ENCODE measurements around the gene BCL2L1.
A peak's percentile ranks its signal among the peaks of the same experiment; 100 is the strongest.

The BCL2L1 gene

DNA sequence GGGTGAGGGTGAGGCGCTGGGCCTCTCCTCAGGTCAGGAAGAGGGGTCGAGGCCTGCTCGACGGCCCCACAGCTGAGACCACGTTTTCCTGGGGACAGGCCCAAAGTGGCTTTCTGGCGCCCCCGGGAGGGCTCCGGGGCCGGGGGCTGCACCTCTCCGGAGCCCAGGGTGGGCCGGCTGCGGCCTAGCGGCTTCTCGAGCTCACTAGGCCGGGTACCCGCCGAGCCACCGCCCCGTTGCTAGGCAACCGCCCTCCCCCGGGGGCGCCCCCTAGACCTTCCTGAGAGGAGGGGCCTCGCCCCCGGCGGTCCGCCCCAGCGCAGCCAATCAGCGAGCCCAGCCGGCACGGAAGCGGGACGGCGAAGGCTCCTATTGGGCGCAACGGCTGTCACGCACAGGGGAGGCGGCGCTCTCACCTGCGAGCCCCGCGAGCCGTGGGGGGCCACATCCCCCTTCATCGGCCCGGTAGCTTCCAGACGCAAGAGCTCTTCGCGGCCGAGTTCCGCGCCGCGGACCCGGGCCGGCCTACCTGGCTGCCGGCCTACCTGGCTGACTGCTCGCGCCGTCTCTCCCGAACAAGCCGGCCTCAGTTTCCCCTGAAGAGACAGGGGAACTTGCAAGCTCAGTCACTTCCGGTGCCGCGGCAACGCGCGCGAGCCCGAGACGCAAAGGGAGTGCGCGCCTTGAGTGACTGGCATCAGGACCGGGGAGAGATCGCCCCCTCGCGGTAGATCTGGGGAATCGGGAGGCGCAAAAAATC is 831 bp upstream of the BCL2L1 start:
- DNase-seq, result peak; percentile 98

DNA sequence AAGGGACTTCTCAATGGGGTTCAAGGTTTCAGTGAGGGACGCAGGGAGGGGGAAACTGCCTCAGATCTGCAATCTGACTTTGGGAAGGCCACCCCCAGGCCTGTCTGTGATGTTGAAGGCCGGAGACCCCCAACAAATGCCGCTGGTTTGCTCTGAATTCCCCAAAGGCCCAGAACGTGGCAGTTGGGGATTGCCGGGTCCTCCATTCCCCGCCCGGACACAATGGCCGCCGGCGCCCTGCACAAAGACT is 326 bp upstream of the BCL2L1 start:
- DNase-seq, result no peak

DNA sequence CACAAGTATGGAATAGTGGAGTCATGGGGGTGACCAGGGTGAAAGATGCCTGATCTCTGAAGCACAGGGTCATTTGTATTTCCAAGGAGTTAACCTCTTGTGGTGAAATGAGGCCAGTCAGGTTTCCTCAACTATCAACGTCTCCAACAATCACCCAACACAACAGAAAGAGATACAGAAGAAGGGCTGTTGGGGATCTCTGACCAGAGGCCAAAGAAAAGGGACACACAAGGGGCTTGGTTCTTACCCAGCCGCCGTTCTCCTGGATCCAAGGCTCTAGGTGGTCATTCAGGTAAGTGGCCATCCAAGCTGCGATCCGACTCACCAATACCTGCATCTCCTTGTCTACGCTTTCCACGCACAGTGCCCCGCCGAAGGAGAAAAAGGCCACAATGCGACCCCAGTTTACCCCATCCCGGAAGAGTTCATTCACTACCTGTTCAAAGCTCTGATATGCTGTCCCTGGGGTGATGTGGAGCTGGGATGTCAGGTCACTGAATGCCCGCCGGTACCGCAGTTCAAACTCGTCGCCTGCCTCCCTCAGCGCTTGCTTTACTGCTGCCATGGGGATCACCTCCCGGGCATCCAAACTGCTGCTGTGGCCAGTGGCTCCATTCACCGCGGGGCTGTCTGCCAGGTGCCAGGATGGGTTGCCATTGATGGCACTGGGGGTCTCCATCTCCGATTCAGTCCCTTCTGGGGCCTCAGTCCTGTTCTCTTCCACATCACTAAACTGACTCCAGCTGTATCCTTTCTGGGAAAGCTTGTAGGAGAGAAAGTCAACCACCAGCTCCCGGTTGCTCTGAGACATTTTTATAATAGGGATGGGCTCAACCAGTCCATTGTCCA is 1.0 kb downstream of the BCL2L1 start:
- DNase-seq, result peak; percentile 41

DNA sequence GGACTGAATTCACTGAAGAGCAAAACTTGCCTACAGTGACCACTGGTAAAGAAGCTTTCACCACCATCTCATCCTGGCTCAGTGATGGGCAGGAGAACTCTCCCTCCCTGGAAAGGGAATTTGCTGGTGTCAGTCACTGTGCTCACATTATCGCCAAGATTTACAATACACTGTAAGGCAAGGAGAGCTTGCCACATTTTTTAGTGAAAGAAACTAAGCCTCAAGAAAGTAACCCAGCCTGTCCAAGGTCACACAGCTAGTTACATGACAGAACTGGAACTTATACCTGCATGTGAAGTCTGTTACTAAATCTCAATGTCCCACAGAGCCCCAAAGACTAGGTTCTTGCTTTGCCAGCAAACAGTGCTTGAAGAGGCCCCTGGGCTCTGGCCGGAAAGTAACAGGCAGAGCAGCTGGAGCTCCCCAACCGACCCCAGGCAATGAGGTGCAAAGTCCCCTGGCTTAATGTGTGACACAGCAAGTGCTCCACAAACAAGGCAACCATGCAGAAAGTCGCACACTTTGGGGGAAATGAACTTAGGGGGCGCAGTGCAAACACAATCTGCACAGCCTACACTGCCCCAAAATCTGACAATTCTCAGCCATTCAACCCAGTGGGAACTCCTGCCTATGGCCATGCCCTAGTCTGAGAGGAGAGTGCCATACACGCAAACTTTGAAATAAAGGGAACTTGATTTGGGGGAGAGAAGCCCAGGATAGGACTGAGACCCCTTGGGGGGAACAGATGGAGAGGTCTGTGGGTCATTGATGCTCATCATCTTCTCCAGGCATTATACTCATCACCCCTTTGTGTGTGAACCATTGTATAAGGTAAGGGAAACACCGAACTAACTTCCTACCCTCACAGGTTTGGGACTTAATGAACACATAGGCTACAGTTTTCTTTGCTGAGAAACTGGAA is 1.9 kb downstream of the BCL2L1 start:
- peak; percentile 29 for DNase-seq

DNA sequence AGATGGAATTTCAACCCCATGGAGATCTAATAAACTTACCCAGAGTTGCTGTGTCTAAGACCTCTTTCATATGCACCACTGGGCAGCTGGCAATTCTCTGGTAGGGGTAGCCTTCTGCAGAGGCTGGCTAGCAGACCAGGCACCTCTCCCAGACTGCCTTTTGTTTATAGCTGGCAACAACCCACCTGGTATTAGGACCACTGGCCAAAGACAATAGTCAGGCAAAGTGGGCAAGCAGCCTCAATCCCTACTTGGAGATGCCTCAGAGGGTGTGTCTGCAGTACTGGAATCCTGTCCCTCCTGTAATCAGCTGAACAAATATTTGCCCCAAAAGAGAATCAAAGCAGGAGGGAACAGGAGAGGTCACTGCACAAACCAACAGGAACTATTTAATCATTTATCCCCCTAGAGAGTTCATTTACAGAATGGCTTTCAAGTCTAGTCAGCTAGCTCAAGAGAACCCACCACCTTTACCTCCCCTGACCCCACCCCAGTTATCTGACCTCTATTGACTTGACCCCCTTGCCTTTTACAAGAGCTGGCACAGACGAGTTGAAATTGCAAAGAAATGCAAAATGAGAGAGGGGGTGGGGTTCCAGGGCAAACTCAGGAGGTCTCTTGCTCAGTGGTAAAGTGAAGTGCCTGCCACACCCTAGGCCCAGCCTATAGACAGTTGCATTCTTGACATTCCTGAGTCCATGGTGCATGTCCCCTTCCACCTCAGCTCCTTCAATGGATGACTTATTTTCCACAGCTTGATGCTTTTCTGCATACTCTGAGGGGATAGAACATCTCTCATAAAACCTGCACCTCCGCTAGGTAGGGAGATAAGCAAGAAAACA is 2.8 kb downstream of the BCL2L1 start:
- DNase-seq, result no peak

DNA sequence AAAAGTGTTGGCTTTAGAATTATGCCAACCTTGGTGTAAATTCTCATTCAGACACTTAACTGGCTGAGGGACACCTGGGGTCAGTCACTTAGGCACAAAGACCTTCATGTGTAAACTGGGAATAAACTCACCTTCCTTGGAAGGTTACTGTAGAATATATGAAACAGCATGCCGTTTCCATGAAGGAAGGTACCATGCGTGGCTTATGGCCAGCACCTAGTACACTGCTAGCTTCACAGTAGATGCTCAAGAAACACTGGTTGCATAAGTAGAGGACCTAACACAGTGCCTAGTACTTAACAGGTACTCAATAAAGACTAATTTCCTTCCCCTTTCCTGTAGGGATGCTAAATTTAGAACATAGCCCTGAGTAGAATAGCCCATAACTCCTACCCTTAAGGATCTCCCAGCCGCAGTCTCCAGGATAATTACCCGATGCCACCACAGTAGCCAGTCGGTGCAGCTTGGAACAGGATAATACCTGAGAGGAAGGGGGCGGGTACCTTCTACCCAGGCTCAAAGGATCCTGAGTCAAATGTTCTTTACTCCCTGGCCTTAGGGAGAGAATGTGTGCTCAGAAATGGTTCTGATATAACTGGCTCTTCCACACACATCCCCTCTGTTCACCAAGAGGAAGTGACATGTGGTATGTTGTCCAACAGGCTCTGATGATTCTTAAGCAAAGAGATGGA is 3.6 kb downstream of the BCL2L1 start:
- DNase-seq, result no peak

DNA sequence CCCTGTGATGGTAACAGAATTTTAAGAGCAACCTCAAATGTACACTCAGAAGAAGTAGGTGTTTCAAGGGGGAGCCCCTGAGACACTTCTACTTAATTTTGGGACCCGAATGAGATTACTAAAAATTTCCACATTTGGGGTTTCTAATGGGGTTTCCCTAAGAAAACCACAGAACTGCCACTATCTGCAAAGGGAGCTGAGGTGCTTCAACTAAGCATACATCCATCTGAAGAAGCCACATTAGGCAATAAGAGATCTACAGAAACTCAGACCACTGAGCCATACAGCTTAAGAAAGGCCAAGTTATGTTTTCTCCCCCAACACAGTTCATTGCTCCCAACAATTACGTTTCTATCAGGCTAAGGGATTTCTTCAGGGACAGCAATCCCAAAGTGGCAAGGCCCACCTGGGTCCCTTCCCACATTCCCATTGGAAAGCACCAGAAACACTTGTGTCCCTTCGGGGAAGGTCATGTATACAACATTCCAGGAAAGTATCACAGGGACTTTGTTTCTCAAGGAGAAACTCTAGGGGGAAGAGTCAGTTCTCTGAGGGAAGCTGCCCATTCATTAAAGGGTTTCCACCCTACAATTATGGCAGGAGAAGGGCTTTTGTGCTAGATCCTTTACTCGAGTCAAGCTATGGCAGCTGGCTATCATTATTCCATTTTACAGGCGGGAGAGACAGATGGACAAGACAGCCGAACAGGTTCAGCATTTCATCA is 5.0 kb downstream of the BCL2L1 start:
- DNase-seq, result no peak

DNA sequence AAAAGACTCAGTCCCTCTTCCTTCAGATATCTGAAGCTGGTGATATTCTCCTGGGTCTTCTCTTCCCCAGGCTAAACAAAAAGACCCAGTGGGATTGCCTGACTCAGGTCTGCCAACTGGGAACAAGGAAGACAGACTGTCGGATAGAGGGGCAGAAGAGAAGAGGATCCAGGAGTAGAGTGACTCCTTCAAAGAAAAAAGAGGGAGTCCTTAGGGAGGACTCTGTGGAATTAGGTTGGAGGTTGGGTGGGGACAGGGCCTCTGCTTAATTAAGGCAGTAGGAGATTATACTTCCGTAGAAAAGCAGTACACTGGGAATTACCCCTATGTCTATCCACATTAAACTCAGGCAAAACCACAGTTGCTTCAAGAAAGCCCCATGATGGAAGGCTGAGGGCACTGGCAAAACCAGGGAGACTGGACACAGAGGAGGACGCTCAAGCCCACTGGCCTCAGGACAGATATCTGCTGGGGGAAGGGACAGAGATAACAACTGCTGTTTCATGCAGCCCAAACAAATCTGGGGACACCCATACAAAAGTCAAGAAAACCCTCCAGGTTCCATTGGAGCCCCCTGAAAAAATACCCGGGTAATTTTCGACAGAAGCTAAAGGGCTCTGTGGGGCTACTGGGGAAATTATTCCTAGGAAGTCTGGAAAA is 5.7 kb downstream of the BCL2L1 start:
- DNase-seq, result no peak

DNA sequence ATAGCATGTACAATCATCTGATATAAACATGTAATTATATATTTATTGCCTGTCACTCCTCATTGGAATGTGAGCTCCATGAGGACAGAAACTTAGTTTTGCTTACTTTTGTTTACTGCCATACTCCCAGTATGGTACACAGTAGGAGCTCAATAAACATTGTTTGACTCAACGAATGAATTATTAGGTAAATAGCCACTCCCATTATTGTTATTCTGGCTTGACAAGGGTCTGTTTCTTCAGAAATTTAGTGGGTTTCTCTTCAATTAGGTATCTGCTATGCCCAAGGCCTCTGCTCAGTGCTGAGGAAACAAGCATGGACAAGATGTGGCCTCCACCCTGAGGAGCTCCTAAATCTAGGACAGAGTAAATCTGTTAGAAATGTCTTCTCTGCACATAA is 6.3 kb downstream of the BCL2L1 start:
- no peak for DNase-seq

DNA sequence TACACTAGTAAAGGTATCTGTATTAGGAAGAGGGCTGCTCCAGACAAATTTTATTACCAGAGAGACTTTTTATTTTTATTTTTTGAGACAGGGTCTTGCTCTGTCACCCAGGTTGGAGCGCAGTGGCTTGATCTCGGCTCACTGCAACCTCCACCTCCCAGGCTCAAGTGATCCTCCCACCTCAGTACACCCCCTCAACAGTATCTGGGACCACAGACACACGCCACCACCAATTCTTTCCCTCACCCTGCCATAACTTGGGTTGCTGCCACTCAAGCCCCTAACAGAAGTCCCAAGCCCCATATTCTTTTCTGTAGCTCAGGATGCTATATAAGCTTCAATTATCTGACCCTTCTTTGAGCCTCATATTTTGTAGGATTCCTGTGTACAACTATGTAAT is 6.9 kb downstream of the BCL2L1 start:
- no peak for DNase-seq

DNA sequence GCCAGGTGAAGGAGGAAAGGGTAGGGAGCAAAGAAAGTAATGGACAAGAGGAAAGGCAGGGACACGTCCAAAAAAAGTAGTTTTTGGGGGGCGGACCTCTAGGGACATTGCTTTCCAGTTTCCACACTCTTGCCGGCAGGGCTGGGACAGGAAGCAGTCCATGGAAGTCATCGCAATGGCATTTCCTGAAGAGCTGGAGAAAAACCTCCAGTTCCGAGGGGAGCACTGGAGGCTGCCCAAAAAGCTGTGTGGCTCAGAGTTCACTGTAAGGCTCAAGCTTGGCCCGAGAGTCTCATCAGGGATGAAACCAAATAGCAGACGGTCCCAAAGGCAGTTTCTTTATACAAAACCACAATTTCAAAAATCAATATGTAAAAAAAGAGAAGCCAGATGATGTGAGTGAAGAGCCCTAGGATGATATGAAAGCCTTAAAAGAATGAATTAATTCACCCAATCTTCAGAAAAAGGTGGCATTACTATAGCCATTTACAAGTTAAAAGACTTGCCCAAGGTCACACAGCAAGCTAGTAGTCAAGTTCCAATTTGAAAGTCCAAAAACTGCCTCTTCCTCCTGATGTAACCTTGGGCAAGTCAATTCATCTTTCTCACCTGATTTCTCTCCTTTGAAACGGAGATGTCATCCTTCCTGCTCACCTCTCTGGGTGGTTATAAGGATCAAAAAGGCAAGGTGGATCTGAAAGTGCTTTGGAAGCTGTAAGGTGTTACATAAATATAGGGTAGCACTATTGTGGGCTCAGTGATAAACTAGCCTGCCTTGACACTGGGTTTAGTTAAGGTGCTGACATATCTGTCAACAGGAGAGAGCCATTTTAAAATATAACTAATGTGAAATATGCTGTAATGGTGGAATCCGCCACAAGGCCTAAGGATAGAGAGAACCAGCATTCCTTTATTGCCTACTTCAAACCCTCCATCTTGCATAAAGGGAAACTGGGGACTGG is 9.1 kb downstream of the BCL2L1 start:
- DNase-seq, result no peak

DNA sequence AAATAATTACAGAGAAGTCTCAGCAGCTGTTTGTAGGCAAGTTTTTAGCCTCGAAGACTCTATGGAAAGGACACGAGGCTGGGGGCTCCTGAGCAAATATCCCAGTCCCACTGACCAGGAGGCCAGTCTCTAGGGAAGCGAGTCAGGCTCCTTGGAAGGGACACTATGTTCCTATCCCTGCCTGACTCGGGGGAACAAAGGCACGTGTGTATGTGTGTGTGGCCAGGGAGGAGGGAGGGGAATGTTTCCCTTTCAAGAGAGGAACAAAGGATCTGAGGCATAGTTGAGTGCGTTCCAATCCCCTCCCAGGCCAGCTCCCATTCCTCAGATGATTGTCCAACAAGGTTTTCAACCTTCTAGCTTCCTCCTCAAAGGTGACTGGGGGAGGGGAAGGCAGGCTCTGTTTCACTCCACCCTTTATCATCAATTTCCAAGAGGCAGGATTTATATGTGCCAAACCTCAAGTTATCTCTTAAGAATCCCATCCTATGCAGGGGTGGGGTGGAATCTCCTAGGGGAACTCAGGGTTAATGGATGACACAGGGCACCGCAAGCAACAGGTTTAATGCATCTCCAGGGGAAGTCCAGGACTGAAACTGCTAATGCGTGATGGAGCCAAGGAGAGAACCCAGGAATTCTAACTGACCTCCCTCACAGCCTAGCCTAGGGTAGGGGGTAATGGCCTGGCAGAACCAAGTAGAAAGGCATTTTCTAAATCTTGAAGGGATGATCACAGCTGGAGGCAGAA is 9.9 kb downstream of the BCL2L1 start:
- no peak for DNase-seq

DNA sequence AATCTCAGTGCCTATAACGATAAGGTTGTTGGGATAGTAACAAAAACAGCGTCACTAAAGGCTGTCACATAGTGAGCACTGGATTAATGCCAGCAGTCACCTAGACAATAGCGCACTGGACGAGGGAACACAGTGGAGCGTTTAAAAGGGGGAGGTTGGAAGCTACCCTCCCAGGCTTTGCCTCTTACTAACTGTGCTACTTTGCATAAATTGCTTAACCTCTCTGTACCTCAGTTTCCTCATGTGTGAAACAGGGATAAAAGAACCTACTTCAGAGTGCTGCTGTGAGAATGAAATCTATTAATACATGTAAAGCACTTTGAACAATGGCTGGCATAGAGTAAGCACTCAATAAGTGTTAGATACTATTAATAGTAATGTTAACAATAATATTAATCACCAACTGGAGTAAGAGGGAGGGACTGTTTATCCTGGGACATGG is 10.5 kb downstream of the BCL2L1 start:
- no peak for DNase-seq

DNA sequence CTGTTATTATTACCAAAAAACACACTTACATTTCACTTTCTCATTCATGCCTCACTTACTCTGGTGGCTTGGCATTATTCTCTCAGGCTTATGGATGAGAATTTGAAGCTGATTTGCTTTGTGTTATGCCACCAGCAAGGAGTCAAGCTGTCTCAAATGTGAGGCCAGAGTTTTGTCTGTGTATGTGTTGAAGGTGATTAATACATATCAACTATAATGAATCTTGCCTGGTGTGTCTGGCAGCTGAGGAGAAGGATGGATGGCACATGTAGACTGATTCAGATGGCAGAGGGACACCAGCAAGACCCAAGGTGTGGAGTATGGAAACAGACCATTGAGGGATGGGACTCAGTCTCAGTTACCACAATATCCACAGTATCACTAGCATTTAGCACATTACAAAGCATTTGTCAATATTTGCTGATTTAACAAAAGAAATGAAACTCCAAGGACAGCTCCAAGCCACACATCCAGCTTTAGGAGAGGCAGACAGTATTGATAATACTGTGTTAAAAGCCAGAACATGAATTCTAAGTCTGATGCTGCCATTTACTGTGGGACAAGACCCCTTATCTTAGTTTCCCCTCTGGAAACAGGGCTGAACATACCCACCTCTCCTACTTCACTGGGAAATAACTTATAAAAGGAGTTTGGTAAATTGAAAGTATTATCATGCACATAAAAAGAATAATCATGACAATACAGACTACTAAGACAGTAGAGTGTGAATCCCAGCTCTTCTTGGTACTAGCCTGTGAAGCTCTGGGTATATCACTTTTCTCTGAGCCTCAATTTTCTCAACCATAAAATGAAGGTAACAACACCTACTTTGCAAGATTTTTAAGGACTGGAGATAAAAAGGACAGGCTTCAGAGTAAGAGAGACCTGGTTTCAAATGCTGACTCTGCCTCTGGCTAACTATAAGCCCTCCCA is 11.2 kb downstream of the BCL2L1 start:
- DNase-seq, result no peak

DNA sequence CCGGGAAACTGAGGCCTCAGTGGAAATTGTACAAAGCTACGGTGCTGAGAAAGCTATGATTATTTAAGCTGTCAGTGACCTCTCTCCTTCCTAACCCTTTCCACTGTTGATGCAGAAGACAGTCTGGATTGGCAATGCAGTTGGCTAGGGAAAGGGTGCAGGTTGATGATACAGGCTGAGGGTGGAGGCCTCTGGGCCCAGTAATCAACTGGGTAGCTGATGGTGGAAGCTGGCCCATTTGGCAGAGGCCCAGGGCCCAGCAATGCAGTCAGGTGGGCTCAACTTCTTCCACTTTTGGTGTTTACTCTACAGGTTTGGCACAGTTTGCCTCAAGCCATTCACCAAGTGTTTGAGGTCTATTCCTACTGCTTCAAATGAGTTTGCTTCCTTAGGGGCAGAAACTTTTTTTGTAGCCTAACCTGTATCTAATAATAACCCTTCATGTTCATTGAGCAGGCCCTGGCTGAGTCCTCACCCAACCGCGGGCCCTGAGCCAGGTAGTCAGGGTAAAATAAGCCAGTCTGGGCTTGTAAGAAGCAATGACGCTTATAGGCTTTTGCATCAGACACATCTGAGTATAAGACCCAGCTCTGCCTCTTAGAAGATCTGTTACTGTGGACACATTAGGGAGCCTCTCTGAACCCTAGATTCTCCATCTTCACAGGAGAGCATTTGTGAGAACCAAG is 12.1 kb downstream of the BCL2L1 start:
- DNase-seq, result no peak

DNA sequence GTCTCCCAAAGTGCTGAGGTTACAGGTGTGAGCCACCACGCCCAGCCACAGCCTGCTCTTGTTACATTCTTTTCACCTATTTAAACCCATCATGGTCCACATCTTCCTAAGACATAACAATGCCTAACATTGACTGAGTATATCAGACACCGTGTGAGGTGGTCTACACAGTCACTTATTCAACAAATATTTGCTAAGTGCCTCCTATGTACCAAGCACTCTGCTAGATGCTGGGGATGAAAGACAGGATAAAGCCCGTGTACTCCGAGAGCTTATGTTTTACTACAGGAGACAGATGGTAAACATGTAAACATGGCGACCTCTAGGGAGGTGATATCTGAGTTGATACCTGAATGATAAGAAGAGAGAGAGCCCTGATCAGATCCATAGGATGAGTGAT is 12.7 kb downstream of the BCL2L1 start:
- no peak for DNase-seq
